Stimulated activated CD8-positive, alpha-beta memory T cell treated with anti-CD3 and anti-CD28 coated beads, Interleukin-15, amount 100 ng/mL, for 4 hours (primary cell): ENCODE measurements around the gene RDH13.
"Not testable (repeated sequence)": the region's sequence is repeated elsewhere in the genome, so short reads cannot be mapped to it uniquely, and the experiment has no call there.

Experiments
- DNase-seq, 2 donors: peaks; one replicate each; pipeline ENCODE4 v3.0.0-alpha.2; 2020; ENCODE audit warnings: low read depth in 2 of 2

RDH13 gene

DNA sequence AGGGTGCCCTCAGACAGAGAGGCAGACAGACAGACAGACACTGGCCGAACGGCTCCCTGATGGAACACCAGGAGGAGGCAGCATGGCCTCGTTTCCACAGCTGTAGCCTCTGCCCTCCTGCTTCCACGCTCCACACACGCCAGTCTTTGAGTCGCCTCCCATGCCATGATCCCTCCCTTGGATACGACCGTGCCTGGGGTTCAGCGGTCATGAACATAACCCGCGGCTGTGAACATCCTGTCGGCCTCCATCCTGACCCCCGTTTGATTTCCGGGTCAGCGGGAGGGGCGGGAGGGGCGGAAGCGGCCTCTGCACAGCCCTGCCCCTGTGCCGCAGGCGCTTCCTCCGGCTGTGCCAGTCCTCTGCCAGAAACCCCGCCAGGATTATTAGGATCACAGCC lies 48.2 kb downstream of the RDH13 start:
- DNase-seq: no peak

DNA sequence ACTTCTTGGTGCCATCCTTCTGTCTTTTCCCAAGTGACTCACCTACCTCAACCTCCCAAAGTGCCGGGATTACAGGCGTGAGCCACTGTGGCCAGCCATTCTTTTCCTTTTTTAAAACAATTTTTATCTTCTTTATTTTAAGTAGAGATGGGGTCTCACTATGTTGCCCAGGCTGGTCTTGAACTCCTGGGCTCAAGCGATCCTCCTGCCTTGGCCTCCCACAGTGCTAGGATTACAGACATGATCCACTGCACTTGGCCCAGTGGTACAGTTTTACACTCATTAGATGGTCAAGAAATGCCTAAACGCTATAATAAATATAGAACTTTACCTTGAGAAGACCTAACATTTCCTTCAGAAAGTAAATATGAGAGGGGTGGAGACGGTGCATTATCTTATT lies 49.4 kb downstream of the RDH13 start:
- no peak for DNase-seq

DNA sequence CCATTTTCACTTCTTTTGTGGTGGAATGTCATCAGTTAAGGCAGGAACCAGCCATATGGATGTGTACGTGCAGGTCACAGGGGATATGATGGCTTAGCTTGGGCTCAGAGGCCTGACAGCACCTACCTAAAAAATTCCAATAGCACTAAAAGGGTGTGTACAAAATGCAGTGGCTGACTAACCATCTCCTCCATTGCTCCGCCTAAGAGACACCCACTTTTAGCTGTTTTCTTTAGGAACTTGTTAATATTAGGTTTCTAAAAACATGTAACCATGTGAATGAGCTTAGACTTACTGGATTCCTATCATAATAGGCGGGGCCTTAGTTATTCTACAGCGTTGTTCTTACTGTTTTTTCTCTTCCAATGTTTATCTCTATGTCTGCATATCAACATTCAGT lies 50.6 kb downstream of the RDH13 start:
- no peak for DNase-seq

DNA sequence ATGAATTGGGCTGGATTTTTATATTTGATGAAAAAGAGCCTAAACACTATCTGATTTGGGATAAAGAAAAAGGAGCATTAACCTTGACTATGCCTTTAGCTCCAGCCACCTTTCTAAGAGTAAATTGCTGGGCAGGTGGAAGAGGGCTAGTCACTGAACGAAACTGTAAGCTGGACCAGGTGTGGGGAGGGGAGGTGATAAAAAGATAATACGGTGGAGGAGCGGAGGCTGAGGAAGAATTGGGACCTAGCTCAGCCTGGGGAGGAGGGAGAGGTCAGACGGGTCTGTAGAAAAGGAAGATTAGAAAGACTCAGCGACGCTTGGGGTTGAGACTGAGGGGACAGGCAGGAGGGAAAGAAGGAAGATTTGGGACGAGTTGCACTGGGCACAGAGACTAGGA lies 52.4 kb downstream of the RDH13 start:
- DNase-seq: not testable (repeated sequence)

DNA sequence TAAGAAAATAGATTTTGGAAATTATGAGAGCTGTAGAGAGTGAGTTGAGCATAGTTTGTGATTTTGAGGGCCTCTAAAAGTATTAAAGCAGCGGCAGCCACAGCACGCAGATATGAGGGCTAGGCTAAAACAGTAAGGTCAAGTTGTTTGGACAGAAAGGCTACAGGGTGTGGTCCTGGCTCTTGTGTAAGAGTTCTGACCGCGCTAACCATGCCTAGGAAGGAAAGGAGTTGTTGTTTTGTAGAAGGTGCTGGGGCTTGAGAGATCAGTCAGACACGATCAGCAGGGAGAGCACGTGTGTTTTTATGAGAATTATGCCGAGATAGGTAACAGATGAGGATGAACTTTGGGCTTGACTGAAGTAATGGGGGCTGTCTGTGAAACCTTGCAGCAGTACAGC lies 54.2 kb downstream of the RDH13 start:
- DNase-seq: not testable (repeated sequence)

DNA sequence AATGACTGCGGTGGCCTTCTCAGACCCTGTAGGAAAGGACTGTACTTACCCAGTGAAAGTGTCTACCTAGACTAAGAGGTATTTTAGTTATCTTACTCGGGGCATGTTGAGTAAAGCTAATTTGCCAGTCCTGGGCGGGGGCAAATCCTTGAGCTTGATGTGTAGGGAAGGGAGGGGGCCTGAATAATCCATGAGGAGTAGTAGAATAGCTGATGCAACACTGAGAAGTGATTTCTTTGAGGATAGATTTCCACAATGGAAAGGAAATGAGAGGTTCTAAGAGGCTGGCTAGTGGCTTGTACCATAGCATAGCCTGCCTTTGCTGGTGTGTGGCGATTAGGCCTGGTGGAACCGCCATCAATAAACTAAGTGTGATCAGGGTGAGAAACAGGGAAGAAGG lies 54.8 kb downstream of the RDH13 start:
- DNase-seq: not testable (repeated sequence)

DNA sequence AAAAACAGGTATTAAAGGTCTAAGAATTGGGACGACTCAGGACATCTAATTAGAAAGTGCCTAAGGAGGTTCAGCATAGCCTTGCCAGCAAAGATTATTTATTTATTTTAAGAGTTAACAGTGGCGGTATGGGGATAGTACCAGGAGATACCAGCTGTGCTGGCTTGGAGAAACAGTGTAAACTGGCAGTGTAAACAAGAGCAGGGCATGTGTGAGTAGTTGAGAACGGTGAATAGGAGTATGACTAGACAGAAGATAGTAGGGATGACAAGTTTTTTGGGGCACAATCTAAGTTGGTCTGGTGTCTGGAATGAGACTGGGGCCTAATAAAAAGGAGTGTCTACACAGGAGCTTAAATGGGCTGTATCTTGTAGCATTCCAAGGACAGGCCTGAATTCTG lies 55.4 kb downstream of the RDH13 start:
- DNase-seq: not testable (repeated sequence)

DNA sequence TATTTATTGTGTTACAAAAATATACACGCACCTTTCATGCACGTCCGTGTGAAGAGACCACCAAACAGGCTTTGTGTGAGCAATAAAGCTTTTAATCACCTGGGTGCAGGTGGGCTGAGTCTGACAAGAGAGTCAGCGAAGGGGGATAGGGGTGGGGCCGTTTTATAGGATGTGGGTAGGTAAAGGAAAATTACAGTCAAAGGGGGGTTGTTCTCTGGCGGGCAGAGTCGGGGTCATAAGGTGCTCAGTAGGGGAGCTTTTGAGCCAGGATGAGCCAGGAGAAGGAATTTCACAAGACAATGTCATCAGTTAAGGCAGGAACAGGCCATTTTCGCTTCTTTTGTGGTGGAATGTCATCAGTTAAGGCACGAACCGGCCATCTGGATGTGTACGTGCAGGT lies 56.2 kb downstream of the RDH13 start:
- not testable (repeated sequence) for DNase-seq

DNA sequence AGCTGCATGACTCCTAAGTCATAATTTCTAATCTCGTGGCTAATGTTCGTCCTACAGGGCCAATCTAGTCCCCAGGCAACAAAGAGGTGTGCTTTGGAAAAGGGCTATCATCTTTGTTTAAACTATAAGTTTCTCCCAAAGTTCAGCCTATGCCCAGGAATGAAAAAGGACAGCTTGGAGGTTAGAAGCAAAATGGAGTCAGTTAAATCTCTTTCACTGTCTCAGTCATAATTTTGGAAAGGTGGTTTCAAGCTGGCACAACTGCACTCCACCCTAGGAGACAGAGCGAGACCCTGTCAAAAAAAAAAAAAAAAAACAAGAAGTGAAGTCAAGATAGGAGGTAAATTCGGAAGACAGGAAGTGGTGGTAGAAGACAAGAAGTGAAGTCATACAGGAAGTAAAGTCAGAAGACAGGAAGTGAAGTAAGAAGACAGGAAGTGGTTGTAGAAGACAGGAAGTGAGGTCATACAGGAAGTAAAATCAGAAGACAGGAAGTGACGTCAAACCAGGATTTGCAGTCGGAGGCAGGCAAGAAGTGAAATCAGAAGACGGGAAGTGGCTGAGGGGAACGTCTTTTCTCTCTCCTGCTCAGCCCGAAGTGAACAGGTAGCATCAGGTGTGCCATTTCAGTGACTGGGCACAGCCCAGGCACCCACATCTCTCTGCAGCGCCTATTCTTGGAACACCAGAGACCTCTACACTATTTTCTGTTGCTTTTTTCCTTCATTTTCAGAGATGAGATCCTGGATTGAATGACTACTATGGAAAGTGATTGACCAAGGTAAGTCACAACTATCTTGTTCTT lies 57.1 kb downstream of the RDH13 start:
- peak; percentile 2 to 19 for DNase-seq

DNA sequence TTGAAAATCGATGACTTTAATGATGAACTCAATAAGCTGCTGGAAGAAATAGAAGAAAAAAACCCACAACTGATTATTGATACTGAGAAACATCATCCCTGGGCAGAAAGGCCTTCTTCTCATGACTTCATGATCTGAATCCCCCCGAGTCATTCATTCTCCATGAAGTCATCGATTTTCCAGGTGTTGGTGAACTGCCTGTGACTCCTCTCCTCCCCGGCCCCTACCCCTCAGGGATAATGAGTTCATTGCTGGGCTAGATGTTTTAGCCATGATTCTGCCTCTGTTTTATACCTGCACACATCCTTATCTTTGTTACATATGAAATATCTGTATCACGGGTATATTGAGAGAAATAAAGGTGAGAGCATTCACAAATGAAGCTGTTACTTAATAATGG lies 62.2 kb downstream of the RDH13 start:
- DNase-seq: no peak

DNA sequence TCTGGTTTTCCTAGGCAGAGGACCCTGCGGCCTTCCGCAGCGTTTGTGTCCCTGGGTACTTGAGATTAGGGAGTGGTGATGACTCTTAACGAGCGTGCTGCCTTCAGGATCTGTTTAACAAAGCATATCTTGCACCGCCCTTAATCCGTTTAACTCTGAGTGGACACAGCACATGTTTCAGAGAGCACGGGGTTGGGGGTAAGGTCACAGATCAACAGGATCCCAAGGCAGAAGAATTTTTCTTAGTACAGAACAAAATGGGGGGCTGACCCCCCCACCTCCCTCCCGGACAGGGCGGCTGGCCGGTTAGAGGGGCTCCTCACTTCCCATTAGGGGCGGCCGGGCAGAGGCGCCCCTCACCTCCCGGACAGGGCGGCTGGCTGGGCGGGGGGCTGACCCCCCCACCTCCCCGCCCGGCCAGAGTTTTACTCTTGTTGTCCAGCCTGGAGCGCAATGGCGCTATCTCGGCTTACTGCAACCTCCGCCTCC lies 64.2 kb downstream of the RDH13 start:
- DNase-seq: not testable (repeated sequence)

DNA sequence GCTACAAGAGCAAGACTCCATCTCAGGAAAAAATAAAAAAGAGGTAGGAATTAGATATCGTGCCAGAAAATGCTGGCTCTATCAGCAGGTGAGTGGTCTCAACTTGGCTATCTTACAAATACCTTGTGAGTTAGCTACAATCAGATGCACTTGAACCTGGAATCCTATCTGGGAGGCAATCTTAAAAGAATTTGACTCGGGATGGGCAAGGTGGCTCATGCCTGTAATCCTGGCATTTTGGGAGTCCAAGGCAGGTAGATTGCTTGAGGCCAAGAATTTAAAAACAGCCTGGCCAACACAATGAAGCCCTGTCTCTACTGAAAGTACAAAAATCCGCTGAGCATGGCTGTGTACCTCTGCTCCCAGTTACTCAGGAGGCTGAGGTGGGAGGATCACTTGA lies 67.4 kb downstream of the RDH13 start:
- DNase-seq: no peak
